Type B pancreatic cell (in vitro differentiated cells): ENCODE measurements around the gene ERLIN1. TPM values are rescaled to one million over a fixed set of nuclear protein-coding genes. Genes with fewer than 3 reads are reported as not detected.

Source experiments
- DNase-seq: peaks from one replicate; pipeline ENCODE4 v3.0.0; 2021; ENCODE audit warnings: mixed read lengths; ENCODE audit not compliant: unreplicated experiment; ENCODE audit errors: extremely low spot score
- H3K27ac Mint-ChIP-seq: 2 replicates; pipeline ENCODE4 v1.8.0; 2021; ENCODE audit warnings: mild to moderate bottlenecking, mixed read lengths
- H3K27me3 Mint-ChIP-seq: 2 replicates; pipeline ENCODE4 v1.8.0; 2021; ENCODE audit warnings: mixed read lengths
- H3K36me3 Mint-ChIP-seq: 2 replicates; pipeline ENCODE4 v1.8.0; 2021; ENCODE audit warnings: mixed read lengths
- H3K4me1 Mint-ChIP-seq: one replicate; pipeline ENCODE4 v1.8.0; 2021; ENCODE audit warnings: mixed read lengths; ENCODE audit not compliant: unreplicated experiment
- H3K4me3 Mint-ChIP-seq: 2 replicates; pipeline ENCODE4 v1.8.0; 2021; ENCODE audit warnings: mild to moderate bottlenecking, mixed read lengths
- H3K9me3 Mint-ChIP-seq: 2 replicates; pipeline ENCODE4 v1.8.0; 2021; ENCODE audit warnings: mixed read lengths
- CTCF ChIP-seq: fragments of 200-600 bp; sonication (generic); conservative IDR thresholded peaks from 2 replicates; pipeline ENCODE4 v1.5.0; 2021; ENCODE audit warnings: antibody characterized with exemption, mild to moderate bottlenecking
- total RNA-seq: library from RNA; stranded (reverse); gene quantifications from 2 replicates; pipeline ENCODE4 v1.2.1, GENCODE V29; 2021; ENCODE audit warnings: low replicate concordance

ERLIN1 gene
- total RNA-seq, 1 donor from 2014 or later, result 37.1 TPM

GRCh38 chr10:100151723-100152300, 34.0 kb downstream of the ERLIN1 start:
- Mint-ChIP-seq H3K27me3 (no peaks in the 10 kb centered on the region), H3K27ac (no peak overlapping the region), H3K36me3 (peaks cover 19% of the 10 kb centered on the region), H3K4me3 (no peak overlapping the region), H3K9me3 (no peaks in the 10 kb centered on the region), H3K4me1 (no peaks in the 10 kb centered on the region)
- no peak for DNase-seq
- TF ChIP-seq CTCF, result no peak

- H3K9me3 Mint-ChIP-seq, result peaks cover 4% of the 10 kb centered on the region
- H3K27me3 Mint-ChIP-seq, result no peaks in the 10 kb centered on the region
- H3K4me1 Mint-ChIP-seq, result no peaks in the 10 kb centered on the region
- TF ChIP-seq CTCF, result no peak
- no peak overlapping the region for H3K27ac Mint-ChIP-seq
- peaks cover 3% of the 10 kb centered on the region for H3K36me3 Mint-ChIP-seq
- no peak for DNase-seq
- no peak overlapping the region for H3K4me3 Mint-ChIP-seq
Measured at GRCh38 chr10:100148353-100149211, 37.2 kb downstream of the ERLIN1 start.

- Mint-ChIP-seq H3K27me3 (no peaks in the 10 kb centered on the region), H3K4me3 (no peak overlapping the region), H3K27ac (no peak overlapping the region), H3K4me1 (no peaks in the 10 kb centered on the region), H3K36me3 (no peaks in the 10 kb centered on the region), H3K9me3 (peaks cover 4% of the 10 kb centered on the region)
- no peak for DNase-seq
- no peak for TF ChIP-seq CTCF
Measured at GRCh38 chr10:100146875-100147650, 38.8 kb downstream of the ERLIN1 start.

- peaks cover 4% of the 10 kb centered on the region for H3K27me3 Mint-ChIP-seq
- no peak overlapping the region for H3K4me3 Mint-ChIP-seq
- DNase-seq, result no peak
- H3K4me1 Mint-ChIP-seq, result no peaks in the 10 kb centered on the region
- TF ChIP-seq CTCF, result no peak
- no peak overlapping the region for H3K27ac Mint-ChIP-seq
- H3K9me3 Mint-ChIP-seq, result peaks cover 4% of the 10 kb centered on the region
- no peaks in the 10 kb centered on the region for H3K36me3 Mint-ChIP-seq
Measured at GRCh38 chr10:100146398-100146797, 39.4 kb downstream of the ERLIN1 start.

GRCh38 chr10:100143756-100144155, 42.1 kb downstream of the ERLIN1 start:
- no peak for TF ChIP-seq CTCF
- H3K4me1 Mint-ChIP-seq, result no peaks in the 10 kb centered on the region
- no peak overlapping the region for H3K4me3 Mint-ChIP-seq
- H3K36me3 Mint-ChIP-seq, result no peaks in the 10 kb centered on the region
- peaks cover 9% of the 10 kb centered on the region for H3K27me3 Mint-ChIP-seq
- no peak for DNase-seq
- H3K27ac Mint-ChIP-seq, result no peak overlapping the region
- peaks cover 4% of the 10 kb centered on the region for H3K9me3 Mint-ChIP-seq
